C4-2B (cell line): ENCODE results near the gene HOXD9.

Experiments used
- H3K27ac ChIP-seq: fragments of 450-650 bp; 2 replicates; pipeline ENCODE4 v1.5.1; 2017
- CTCF ChIP-seq: fragments of 450-650 bp; conservative IDR thresholded peaks from 2 replicates; pipeline ENCODE4 v1.5.1; 2017; ENCODE audit warnings: mild to moderate bottlenecking
- ZFX ChIP-seq: fragments of 450-650 bp; IDR thresholded peaks from 2 replicates; pipeline ENCODE4 v1.6.1; 2017

Gene HOXD9

GRCh38 chr2:176097820-176098365 is 24.6 kb upstream of the HOXD9 start:
- TF ChIP-seq CTCF (peak; percentile 37), ZFX (no peak)
- H3K27ac ChIP-seq = peak overlapping the region; percentile 30; the same call in 1 of the 2 replicates

DNA sequence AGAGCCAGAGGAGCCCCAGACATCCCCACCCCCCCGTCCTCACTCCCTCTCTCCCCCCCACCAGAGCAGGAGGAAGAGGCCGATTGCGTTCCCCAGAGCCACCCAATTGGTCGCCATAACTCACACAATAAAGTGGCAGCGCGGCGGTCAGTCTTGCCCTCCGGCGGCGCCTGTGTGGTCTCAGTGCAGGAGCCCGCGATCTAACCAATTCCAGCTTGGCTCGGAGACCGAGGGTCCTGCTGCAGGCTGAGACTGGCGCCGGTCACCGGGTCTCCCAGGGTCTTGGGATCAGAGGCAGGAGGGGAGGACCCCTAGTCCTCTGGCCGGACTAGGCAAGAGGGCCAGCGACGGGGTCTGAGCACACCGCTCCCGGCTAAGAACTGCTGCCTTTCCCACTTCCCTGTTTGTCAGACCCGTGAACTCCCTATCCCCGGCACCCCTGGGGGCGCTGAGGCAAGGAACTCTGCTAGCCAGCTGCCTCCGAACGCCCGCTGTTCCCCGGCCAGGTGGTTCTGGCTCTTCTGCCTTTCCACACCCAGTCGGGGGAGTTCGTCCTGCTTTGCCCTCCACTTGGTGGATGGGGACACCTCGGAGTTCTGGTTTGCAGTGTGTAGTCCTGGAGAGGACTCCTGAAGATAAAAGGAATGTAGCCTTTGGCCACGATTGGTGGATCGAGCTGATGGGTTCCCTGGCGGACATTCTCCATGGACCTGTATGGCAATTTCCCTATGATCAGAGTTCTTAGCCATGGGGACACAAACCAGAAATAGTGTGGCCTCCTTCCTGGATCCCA is 24.0 kb upstream of the HOXD9 start:
- H3K27ac ChIP-seq = no peak overlapping the region
- TF ChIP-seq ZFX = no peak
- TF ChIP-seq CTCF = no peak

DNA sequence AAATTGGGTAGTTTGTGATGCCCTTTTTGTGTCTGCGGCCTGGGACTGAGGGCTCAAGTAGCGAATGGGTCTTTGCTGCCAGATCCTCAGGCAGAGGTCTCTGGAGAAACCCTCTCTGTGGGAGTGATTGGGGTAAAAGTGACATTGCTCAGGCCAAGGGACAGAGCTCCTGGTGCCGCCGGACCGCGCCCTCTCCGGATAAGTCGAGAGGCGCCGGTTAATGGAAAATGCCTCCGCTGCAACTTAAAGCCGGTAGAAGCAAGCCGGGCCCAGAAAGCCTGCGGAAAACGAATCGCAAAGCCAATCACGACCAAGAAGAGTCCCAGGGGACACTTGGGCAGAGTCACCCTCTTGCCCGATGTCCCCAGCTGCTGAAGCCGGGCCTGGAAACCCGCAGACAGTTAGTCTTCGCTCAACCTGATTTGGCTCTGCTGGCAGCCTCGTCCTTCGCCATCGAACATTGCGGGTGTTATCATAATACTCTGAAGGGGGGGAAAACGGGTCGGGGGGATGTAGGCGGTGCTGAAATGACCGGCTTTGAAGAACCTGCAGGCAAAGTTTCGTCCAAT is 23.3 kb upstream of the HOXD9 start:
- TF ChIP-seq ZFX = no peak
- no peak for TF ChIP-seq CTCF
- no peak overlapping the region for H3K27ac ChIP-seq

GRCh38 chr2:176099728-176100546 is 22.6 kb upstream of the HOXD9 start, which contains the start of gene HOXD12:
HOXD12 (plus strand) TSS chr2:176099795; CDS start chr2:176099802, 7 bp downstream.
- no peak within 1 kb of the TSS for H3K27ac ChIP-seq
- no peak for TF ChIP-seq ZFX

DNA sequence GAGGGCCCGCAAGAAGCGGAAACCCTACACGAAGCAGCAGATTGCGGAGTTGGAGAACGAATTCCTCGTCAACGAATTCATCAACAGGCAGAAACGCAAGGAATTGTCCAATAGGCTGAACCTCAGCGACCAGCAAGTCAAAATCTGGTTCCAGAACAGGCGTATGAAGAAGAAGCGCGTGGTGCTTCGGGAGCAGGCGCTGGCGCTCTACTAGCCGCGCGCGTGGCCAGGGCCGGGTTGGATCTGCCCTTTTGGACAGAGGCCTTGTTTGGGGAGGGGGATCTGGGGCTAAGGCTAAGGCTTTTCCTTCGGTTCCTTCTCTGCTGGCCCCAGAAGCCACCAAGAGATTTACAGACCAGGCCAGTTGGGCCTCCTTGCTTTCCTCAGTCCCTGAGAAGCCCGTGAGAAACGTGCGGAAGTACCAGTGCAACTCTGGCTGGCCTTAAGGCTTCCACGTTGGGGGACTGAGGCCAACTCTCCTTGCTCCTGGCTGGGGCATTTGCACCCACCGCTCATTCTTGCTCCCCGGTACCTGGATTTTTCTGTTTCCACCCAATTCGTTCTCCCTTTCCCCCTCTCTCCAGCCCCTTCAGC is 21.9 kb upstream of the HOXD9 start:
- no peak overlapping the region for H3K27ac ChIP-seq
- TF ChIP-seq ZFX (no peak), CTCF (no peak)

GRCh38 chr2:176101216-176101830 is 21.2 kb upstream of the HOXD9 start:
- TF ChIP-seq CTCF (no peak), ZFX (no peak)
- no peak overlapping the region for H3K27ac ChIP-seq

- no peak overlapping the region for H3K27ac ChIP-seq
These were observed 20.7 kb upstream of the HOXD9 start for GRCh38 chr2:176101842-176102241.

More at GRCh38 chr2:176101842-176102241, 20.7 kb upstream of the HOXD9 start:
- TF ChIP-seq CTCF (no peak), ZFX (no peak)
